Right atrium auricular region (tissue), 2 donors: ENCODE results near the gene PXDN. TPM values are rescaled to one million over a fixed set of nuclear protein-coding genes. Genes with fewer than 3 reads are reported as not detected.
A peak's percentile ranks its signal among the peaks of the same experiment; 100 is the strongest.
"Not testable (repeated sequence)": the region's sequence is repeated elsewhere in the genome, so short reads cannot be mapped to it uniquely, and the experiment has no call there.

Experiments
- DNase-seq: peaks from one replicate; pipeline ENCODE4 v3.0.0-alpha.2; 2019; ENCODE audit warnings: low spot score
- H3K27ac ChIP-seq, 2 donors: fragments of 200-600 bp; sonication (generic); 1 replicate in 1 of 2; 2 replicates in 1 of 2; pipeline ENCODE4 v1.5.1; 2016 to 2019
- H3K27me3 ChIP-seq, 2 donors: fragments of 200-600 bp; sonication (generic); one replicate each; pipeline versions ENCODE4 v1.5.1 to v1.6.0; 2017 to 2019
- H3K36me3 ChIP-seq: fragments of 200-600 bp; sonication (generic); one replicate; pipeline ENCODE4 v1.5.1; 2016
- H3K4me1 ChIP-seq, 2 donors: fragments of 200-600 bp; sonication (generic); one replicate each; pipeline versions ENCODE4 v1.5.1 to v1.6.0; 2017 to 2019
- H3K4me3 ChIP-seq, 2 donors: fragments of 200-600 bp; sonication (generic); 1 replicate in 1 of 2; 2 replicates in 1 of 2; pipeline ENCODE4 v1.5.1; 2017 to 2019; ENCODE audit warnings: mild to moderate bottlenecking in 1 of 2, moderate library complexity in 1 of 2
- H3K9me3 ChIP-seq, 2 donors: fragments of 200-600 bp; sonication (generic); one replicate each; pipeline ENCODE4 v1.5.1; 2019
- total RNA-seq, 2 donors: library from RNA; depleted of rRNA; stranded (reverse); fragments of >200 nt; gene quantifications; one replicate each; pipeline ENCODE4 v1.1.0, GENCODE V29; 2016
- TF ChIP-seq, protein P1 (sequence below), 2 donors: fragments of 200-600 bp; sonication (generic); IDR thresholded peaks; one replicate each; pipeline ENCODE4 v1.5.1; 2019; ENCODE audit warnings: antibody characterized with exemption in 2 of 2

PXDN gene
- total RNA-seq, 2 donors from 2014 or later: 25.4 to 26.9 TPM

DNA sequence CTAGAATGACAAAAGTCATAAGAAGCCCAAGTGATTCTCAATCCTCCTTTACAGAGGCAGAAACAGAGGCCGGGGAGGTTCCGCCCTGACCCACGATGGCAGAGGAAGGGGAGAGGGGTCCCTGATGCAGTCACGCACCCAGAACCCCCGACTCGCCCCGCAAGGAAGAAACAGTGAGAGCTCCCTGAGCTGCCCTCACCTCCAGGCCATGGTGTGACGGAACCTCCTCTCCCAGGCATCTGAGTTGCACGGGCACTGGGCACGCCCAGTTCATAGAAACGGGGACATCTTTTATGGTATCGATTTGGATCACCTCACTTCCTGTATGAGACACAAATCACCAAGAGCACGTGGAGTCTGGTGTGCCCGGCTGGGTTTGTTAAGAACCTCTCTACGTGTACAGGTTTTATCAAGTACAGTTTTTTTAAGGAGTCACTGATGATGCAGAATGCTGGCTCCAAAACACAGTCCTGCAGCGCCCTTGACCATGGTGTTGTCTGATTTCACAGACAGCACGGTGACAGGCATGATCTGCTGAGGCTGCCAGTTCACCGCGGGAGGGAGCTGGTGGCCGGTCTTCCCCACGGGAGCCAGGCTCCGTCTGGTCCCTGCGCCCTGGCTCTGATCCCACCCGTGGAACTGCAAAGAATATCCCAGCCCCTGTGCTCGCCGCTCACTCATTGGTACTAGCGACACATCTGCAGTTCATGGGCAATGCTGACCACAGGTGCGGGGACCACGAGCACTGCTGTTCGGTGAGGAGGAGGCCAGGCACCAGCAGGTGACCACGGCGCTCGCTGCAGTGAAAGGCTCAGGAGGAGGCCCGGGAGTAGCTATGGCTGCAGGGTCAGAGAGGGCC, 35.6 kb downstream of the PXDN start:
- DNase-seq: no peak
- H3K4me3 ChIP-seq: peak overlapping the region in 1 of 2 donors; percentile 3
- no peaks in the 10 kb centered on the region for H3K27me3 ChIP-seq
- peaks cover 0 to 58% of the 10 kb centered on the region in 2 donors for H3K4me1 ChIP-seq
- TF ChIP-seq, protein P1, sequence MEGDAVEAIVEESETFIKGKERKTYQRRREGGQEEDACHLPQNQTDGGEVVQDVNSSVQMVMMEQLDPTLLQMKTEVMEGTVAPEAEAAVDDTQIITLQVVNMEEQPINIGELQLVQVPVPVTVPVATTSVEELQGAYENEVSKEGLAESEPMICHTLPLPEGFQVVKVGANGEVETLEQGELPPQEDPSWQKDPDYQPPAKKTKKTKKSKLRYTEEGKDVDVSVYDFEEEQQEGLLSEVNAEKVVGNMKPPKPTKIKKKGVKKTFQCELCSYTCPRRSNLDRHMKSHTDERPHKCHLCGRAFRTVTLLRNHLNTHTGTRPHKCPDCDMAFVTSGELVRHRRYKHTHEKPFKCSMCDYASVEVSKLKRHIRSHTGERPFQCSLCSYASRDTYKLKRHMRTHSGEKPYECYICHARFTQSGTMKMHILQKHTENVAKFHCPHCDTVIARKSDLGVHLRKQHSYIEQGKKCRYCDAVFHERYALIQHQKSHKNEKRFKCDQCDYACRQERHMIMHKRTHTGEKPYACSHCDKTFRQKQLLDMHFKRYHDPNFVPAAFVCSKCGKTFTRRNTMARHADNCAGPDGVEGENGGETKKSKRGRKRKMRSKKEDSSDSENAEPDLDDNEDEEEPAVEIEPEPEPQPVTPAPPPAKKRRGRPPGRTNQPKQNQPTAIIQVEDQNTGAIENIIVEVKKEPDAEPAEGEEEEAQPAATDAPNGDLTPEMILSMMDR (IDR thresholded peaks at IDR 0.05): peak in 1 of 2 donors; percentile 53
- peak overlapping the region; percentile 58 to 72 for H3K27ac ChIP-seq
- H3K9me3 ChIP-seq: no peaks in the 10 kb centered on the region
- no peaks in the 10 kb centered on the region for H3K36me3 ChIP-seq

DNA sequence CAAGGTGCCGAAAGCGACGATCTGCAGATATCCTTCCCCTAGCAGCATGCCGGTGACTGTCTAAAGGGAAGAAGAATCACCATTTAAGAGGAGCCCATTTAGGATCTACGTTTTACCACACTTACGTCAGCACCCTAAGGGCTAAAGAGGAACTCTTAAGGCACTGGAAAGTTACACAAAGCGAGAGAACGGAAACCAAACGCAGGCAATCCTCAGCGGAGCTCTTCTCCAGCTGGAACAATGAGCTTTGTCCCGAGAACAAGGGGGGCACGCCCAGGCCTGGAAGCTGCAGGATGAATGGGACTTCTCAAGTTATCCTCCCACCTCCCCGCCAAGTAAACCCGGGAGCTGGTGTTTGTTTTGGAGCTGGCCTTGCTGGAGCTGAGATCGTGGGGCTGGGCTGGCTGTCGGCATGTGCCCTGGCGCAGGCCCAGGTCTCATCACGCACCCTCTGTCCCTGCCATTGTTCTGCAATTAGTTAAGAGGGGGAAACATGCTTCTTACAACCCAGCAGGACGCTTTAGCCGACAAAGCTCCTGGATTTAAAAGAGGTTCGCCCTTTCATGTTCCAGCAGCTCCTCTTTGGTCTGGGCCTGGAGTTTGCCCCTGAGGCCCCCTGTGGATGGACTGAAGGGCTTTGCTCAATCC, 36.4 kb downstream of the PXDN start:
- no peaks in the 10 kb centered on the region for H3K27me3 ChIP-seq
- H3K4me3 ChIP-seq: no peak overlapping the region
- TF ChIP-seq, protein P1 (IDR thresholded peaks at IDR 0.05): no peak
- H3K4me1 ChIP-seq: peaks cover 0 to 51% of the 10 kb centered on the region in 2 donors
- H3K9me3 ChIP-seq: no peaks in the 10 kb centered on the region
- peak overlapping the region; percentile 58 to 72 for H3K27ac ChIP-seq
- H3K36me3 ChIP-seq: no peaks in the 10 kb centered on the region
- DNase-seq: peak; percentile 95

DNA sequence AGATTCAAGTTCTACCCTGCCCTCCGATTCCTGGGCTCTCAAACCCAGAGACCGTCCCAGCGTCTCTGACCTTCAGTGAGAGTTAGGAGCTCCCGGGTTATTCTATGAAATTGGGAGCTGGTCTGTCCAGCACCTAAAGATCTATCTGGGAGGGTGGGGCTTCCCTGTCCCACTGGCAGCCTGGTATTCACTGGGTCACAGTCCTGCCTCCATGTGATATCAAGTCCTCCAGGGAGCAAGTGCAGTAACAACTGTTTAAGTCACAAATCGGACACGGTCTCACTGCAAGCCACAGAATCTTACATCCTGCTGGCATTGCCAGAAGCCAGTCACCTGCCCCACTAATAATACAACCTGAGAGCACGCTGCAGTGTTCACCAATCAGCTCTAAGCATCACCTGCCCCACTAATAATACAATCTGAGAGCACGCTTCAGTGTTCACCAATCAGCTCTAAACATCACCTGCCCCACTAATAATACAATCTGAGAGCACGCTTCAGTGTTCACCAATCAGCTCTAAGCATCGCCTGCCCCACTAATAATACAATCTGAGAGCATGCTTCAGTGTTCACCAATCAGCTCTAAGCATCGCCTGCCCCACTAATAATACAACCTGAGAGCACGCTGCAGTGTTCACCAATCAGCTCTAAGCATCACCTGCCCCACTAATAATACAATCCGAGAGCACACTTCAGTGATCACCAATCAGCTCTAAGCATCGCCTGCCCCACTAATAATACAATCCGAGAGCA, 38.0 kb downstream of the PXDN start:
- H3K4me3 ChIP-seq, H3K27me3 ChIP-seq, H3K9me3 ChIP-seq, H3K27ac ChIP-seq, DNase-seq, H3K36me3 ChIP-seq: not testable (repeated sequence)
- H3K4me1 ChIP-seq: peaks cover 0 to 37% of the 10 kb centered on the region in 2 donors

DNA sequence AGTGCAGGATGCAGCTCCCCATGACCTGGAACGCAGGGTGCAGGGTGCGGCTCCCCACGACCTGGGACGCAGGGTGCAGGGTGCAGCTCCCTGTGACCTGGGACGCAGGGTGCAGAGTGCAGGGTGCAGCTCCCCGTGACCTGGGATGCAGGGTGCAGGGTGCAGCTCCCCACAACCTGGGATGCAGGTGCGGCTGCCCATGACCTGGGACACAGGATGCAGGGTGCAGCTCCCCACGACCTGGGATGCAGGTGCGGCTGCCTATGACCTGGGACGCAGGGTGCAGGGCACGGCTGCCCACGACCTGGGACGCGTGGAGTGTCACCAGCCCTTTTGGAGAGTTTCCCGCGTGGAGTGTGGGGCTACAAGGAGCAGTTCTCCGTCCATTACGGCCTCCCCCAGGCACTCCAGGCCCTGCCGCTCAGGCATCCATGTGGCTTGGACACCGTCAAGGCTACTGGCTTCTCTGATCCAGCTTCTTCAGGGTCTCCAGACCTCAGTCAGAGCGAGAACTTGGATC, 38.7 kb downstream of the PXDN start:
- H3K36me3 ChIP-seq: no peaks in the 10 kb centered on the region
- no peak overlapping the region for H3K27ac ChIP-seq
- H3K4me1 ChIP-seq: peaks cover 0 to 37% of the 10 kb centered on the region in 2 donors
- H3K4me3 ChIP-seq: no peak overlapping the region
- no peaks in the 10 kb centered on the region for H3K9me3 ChIP-seq
- TF ChIP-seq, protein P1 (IDR thresholded peaks at IDR 0.05): no peak
- no peak for DNase-seq
- H3K27me3 ChIP-seq: no peaks in the 10 kb centered on the region

DNA sequence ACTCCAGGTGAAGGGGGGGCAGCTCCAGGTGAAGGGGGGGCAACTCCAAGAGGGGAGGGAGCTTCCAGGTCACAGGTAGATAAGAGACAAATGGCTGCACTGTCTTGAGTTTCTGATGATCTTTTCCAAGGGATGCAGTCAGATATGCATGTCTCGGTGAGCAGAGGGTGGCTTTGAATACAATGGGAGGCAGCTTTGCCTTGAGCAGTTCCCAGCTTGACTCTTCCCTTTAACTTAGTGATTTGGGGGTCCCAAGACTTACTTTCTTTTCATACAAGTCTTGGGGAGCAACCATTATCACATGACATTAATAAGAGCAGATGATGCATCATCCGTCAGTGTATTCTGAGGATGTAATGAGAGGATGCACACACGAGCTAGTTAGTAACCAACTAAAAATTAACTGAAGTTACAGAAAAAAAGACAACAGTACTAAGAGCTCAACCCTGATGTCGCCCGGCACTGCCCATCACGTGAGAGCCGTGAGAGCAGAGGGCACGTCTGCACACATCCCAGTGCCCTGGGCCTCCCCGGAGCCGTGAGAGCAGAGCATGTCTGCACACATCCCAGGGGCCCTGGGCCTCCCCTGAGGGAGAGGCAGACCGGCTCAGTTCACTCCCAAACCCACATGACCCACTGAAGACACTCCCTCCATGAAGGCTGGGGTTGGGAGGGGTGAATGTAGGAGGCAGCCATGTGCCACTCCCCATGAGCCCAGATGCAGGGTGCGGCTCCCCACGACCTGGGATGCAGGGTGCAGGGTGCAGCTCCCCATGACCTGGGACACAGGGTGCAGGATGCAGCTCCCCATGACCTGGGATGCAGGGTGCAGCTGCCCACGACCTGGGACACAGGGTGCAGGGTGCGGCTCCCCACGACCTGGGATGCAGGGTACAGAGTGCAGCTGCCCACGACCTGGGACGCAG, 39.4 kb downstream of the PXDN start:
- H3K27ac ChIP-seq: no peak overlapping the region
- TF ChIP-seq, protein P1 (IDR thresholded peaks at IDR 0.05): no peak
- no peaks in the 10 kb centered on the region for H3K36me3 ChIP-seq
- H3K4me1 ChIP-seq: peaks cover 0 to 32% of the 10 kb centered on the region in 2 donors
- no peak for DNase-seq
- no peaks in the 10 kb centered on the region for H3K9me3 ChIP-seq
- H3K27me3 ChIP-seq: no peaks in the 10 kb centered on the region
- H3K4me3 ChIP-seq: no peak overlapping the region
